Kidney epithelial cell (primary cell): ENCODE results near the gene UBE2Z. TPM values are rescaled to one million over a fixed set of nuclear protein-coding genes. Genes with fewer than 3 reads are reported as not detected.

ENCODE experiments used
- DNase-seq: peaks from one replicate; pipeline ENCODE4 v3.0.0-alpha.2; 2010; ENCODE audit warnings: low read depth
- H3K27me3 ChIP-seq: 2 replicates; pipeline ENCODE4 v1.6.0; 2011; ENCODE audit warnings: low read length; ENCODE audit not compliant: control insufficient read depth, insufficient read depth
- H3K36me3 ChIP-seq: 2 replicates; pipeline ENCODE4 v1.5.1; 2011; ENCODE audit warnings: low read length; ENCODE audit not compliant: control insufficient read depth, insufficient read depth
- H3K4me3 ChIP-seq: 2 replicates; pipeline ENCODE4 v1.5.1; 2011; ENCODE audit warnings: low read depth, mild to moderate bottlenecking, control low read depth, low read length
- total RNA-seq: library from RNA; depleted of rRNA; stranded (reverse); fragments of >200 nt; gene quantifications from 2 replicates; pipeline ENCODE4 v1.2.3, GENCODE V29; 2015
- TF ChIP-seq, protein P1 (sequence below): IDR thresholded peaks from 2 replicates; pipeline ENCODE4 v1.5.1; 2011; ENCODE audit warnings: mild to moderate bottlenecking, moderate library complexity, low read length, control low read depth, inconsistent platforms; ENCODE audit not compliant: insufficient read depth, poor library complexity, severe bottlenecking

Gene UBE2Z
- total RNA-seq, 1 donor from 2014 or later: 118 TPM

DNA sequence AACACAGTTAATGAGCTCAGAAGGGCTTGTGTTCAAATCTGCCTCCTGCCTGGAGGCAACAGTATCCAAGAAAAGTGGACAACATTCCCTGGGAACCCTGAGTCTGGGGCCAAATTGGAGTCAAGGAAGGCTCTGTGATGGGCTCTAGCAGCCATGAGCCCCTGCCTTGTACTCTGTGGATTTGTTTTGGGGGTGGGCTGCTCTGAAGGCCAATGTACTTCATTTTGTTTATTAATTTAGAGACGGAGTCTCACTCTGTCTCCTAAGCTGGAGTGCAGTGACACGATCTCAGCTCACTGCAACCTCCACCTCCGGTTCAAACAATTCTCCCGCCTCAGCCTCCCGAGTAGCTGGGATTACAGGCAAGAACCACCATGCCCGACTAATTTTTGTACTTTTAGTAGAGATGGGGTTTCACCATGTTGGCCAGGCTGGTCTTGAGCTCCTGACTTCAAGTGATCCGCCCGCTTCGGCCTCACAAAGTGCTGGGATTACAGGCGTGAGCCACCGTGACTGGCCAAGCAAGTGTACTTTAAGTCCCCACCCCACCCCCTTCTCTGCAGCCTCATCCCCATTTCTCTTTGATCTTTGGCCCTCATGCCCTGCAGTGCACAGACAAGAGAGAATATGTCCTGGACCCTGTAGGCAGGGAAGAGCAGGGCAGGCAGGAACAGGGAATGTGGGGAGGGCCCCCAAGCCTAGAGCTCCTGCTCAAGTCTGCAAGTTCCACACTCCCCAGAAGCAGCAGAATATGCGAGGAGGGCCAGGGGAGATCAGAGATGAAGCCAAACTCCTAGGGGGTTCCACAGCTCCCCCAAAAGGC, 62.9 kb downstream of the UBE2Z start:
- Histone ChIP-seq H3K36me3 (no peaks in the 10 kb centered on the region), H3K4me3 (no peak overlapping the region), H3K27me3 (no peaks in the 10 kb centered on the region)
- TF ChIP-seq, protein P1, sequence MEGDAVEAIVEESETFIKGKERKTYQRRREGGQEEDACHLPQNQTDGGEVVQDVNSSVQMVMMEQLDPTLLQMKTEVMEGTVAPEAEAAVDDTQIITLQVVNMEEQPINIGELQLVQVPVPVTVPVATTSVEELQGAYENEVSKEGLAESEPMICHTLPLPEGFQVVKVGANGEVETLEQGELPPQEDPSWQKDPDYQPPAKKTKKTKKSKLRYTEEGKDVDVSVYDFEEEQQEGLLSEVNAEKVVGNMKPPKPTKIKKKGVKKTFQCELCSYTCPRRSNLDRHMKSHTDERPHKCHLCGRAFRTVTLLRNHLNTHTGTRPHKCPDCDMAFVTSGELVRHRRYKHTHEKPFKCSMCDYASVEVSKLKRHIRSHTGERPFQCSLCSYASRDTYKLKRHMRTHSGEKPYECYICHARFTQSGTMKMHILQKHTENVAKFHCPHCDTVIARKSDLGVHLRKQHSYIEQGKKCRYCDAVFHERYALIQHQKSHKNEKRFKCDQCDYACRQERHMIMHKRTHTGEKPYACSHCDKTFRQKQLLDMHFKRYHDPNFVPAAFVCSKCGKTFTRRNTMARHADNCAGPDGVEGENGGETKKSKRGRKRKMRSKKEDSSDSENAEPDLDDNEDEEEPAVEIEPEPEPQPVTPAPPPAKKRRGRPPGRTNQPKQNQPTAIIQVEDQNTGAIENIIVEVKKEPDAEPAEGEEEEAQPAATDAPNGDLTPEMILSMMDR: no peak
- no peak for DNase-seq

DNA sequence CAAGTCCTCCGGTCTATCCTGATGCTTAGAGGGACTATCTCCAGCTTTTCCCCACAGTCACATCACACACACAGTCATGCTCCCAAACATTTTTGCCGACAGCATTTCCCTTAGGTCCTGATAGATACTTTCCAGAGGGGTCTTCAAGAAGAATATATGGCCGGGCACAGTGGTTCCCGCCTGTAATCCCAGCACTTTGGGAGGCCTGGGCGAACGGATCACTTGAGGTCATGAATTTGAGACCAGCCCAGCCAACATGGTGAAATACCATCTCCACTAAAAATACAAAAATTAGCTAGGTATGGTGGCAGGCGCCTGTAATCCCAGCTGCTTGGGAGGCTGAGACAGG, 64.5 kb downstream of the UBE2Z start:
- TF ChIP-seq, protein P1: no peak
- H3K4me3 ChIP-seq: no peak overlapping the region
- DNase-seq: no peak
- H3K36me3 ChIP-seq: no peaks in the 10 kb centered on the region
- no peaks in the 10 kb centered on the region for H3K27me3 ChIP-seq

DNA sequence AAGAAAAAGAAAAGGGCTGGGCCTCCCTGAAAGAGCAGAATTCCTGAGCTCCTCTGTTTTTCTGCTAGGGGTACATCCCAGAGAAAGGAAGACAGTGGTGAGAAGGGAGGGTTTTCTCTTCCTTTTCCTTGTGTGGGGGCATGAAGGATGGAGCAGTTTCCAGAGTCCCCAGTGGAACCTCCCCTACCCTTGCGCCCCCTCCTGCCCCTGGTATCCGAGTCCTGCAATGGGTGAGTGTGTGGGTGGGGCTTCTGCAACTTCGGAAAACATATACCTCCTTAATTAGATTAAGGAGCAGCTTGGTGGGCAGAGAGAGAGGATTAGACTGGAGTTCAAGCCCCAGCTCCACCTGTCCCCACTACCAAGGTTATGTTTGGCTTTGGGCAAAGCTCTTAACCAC, 65.6 kb downstream of the UBE2Z start:
- Histone ChIP-seq H3K27me3 (no peaks in the 10 kb centered on the region), H3K4me3 (no peak overlapping the region), H3K36me3 (no peaks in the 10 kb centered on the region)
- no peak for DNase-seq
- TF ChIP-seq, protein P1: no peak

Other genes with a start within 250 kb of the UBE2Z start
- not detected in 2 replicates for gene PRAC1, start 185.9 kb upstream of the UBE2Z start, total RNA-seq
- not detected in 2 replicates for gene PRAC2, start 185.2 kb upstream of the UBE2Z start, total RNA-seq
- not detected in 2 replicates for gene HOXB13, start 179.7 kb upstream of the UBE2Z start, total RNA-seq
- not detected in 2 replicates for gene TTLL6, start 91.2 kb upstream of the UBE2Z start, total RNA-seq
- 33.3 and 45.1 TPM in 2 replicates for gene CALCOCO2, start 77.4 kb upstream of the UBE2Z start, total RNA-seq
- gene ATP5MC1, start 15.6 kb upstream of the UBE2Z start, total RNA-seq: 45.9 and 71.1 TPM in 2 replicates
- gene SNF8, start 36.4 kb downstream of the UBE2Z start, total RNA-seq: 114 and 142 TPM in 2 replicates
- gene GIP, start 60.2 kb downstream of the UBE2Z start, total RNA-seq: not detected in 2 replicates
- 10.2 and 10.4 TPM in 2 replicates for gene IGF2BP1, start 89.0 kb downstream of the UBE2Z start, total RNA-seq
- 0.34 and 0.50 TPM in 2 replicates for gene B4GALNT2, start 224.4 kb downstream of the UBE2Z start, total RNA-seq